GM23338 (cell line): ENCODE results near the gene PSMA2. TPM values are rescaled to one million over a fixed set of nuclear protein-coding genes. Genes with fewer than 3 reads are reported as not detected.

Experiments used
- ATAC-seq: fragments of 200-7000 bp; cut with Tn5 transposase; 3 replicates; pipeline ENCODE4 v1.9.1; 2020
- DNase-seq: peaks from one replicate; pipeline ENCODE4 v3.0.0-alpha.2; 2015; ENCODE audit warnings: low spot score
- H2AFZ ChIP-seq: fragments of 200-600 bp; sonication (generic); 2 replicates; pipeline ENCODE4 v1.8.0; 2016; ENCODE audit warnings: antibody characterized with exemption, mild to moderate bottlenecking, moderate library complexity
- H3F3A ChIP-seq: fragments of 200-600 bp; sonication (generic); replicated peaks from 2 replicates; pipeline ENCODE4 v1.8.0; 2017; ENCODE audit warnings: antibody characterized with exemption, mixed run types, low read depth
- H3K27ac ChIP-seq: fragments of 200-600 bp; sonication (generic); 2 replicates; pipeline ENCODE4 v1.6.1; 2016; ENCODE audit warnings: low read depth
- H3K27me3 ChIP-seq: fragments of 200-600 bp; sonication (generic); 2 replicates; pipeline ENCODE4 v1.8.0; 2016; ENCODE audit warnings: mild to moderate bottlenecking, mixed run types, moderate library complexity; ENCODE audit not compliant: insufficient read depth
- H3K36me3 ChIP-seq: fragments of 200-600 bp; sonication (generic); 2 replicates; pipeline ENCODE4 v1.8.0; 2016; ENCODE audit warnings: mild to moderate bottlenecking; ENCODE audit not compliant: insufficient read depth
- H3K4me1 ChIP-seq: fragments of 200-600 bp; sonication (generic); 2 replicates; pipeline ENCODE4 v1.8.0; 2016; ENCODE audit warnings: mild to moderate bottlenecking, moderate library complexity; ENCODE audit not compliant: insufficient read depth
- H3K4me2 ChIP-seq: fragments of 200-600 bp; sonication (generic); 2 replicates; pipeline ENCODE4 v1.7.1; 2017; ENCODE audit warnings: mixed run types
- H3K4me3 ChIP-seq: fragments of 200-600 bp; sonication (generic); 2 replicates; pipeline ENCODE4 v1.6.1; 2016; ENCODE audit warnings: mixed run types
- H3K79me2 ChIP-seq: fragments of 200-600 bp; sonication (generic); replicated peaks from 2 replicates; pipeline ENCODE4 v1.8.0; 2017; ENCODE audit warnings: mild to moderate bottlenecking; ENCODE audit not compliant: insufficient read depth
- H3K9me2 ChIP-seq: fragments of 200-600 bp; sonication (generic); 2 replicates; pipeline ENCODE4 v1.8.0; 2017; ENCODE audit not compliant: insufficient read depth
- H4K20me1 ChIP-seq: fragments of 200-600 bp; sonication (generic); replicated peaks from 2 replicates; pipeline ENCODE4 v1.8.0; 2017; ENCODE audit warnings: mild to moderate bottlenecking; ENCODE audit not compliant: insufficient read depth
- H3K27ac Mint-ChIP-seq: 2 replicates; pipeline ENCODE4 v1.8.0; 2020; ENCODE audit warnings: inconsistent platforms, mild to moderate bottlenecking, moderate library complexity, mixed read lengths
- H3K27me3 Mint-ChIP-seq: 3 replicates; pipeline ENCODE4 v1.8.0; 2022; ENCODE audit warnings: low read depth, mild to moderate bottlenecking, moderate library complexity, mixed read lengths, inconsistent platforms; ENCODE audit not compliant: insufficient read depth, poor library complexity
- H3K36me3 Mint-ChIP-seq: 3 replicates; pipeline ENCODE4 v1.8.0; 2021; ENCODE audit warnings: low read depth, mild to moderate bottlenecking, inconsistent platforms, moderate library complexity, mixed read lengths
- H3K4me1 Mint-ChIP-seq: 3 replicates; pipeline ENCODE4 v1.8.0; 2020; ENCODE audit warnings: mild to moderate bottlenecking, inconsistent platforms, mixed read lengths
- H3K4me3 Mint-ChIP-seq: 3 replicates; pipeline ENCODE4 v1.8.0; 2021; ENCODE audit warnings: moderate library complexity, mild to moderate bottlenecking, inconsistent platforms, mixed read lengths
- H3K9me3 Mint-ChIP-seq: 3 replicates; pipeline ENCODE4 v1.8.0; 2020; ENCODE audit warnings: moderate library complexity, mild to moderate bottlenecking, inconsistent platforms, mixed read lengths
- CREB1 ChIP-seq: fragments of 250-450 bp; sonication (Bioruptor Pico); IDR thresholded peaks from 2 replicates; pipeline ENCODE4 v1.5.0; 2020; ENCODE audit warnings: low read depth, mild to moderate bottlenecking, moderate library complexity
- ETS1 ChIP-seq: IDR thresholded peaks from 2 replicates; pipeline ENCODE4 v1.6.1; 2016; ENCODE audit warnings: antibody characterized with exemption
- EZH2 ChIP-seq: fragments of 200-600 bp; sonication (generic); IDR thresholded peaks from one replicate; pipeline ENCODE4 v1.8.0; 2017; ENCODE audit warnings: antibody characterized with exemption, mild to moderate bottlenecking, low read depth; ENCODE audit not compliant: unreplicated experiment
- EZH2phosphoT487 ChIP-seq: fragments of 200-600 bp; sonication (generic); IDR thresholded peaks from one replicate; pipeline ENCODE4 v1.8.1; 2018; ENCODE audit warnings: antibody characterized with exemption; ENCODE audit not compliant: unreplicated experiment
- JUNB ChIP-seq: IDR thresholded peaks from one replicate; pipeline ENCODE4 v1.6.1; 2016; ENCODE audit warnings: antibody characterized with exemption; ENCODE audit not compliant: unreplicated experiment
- NANOG ChIP-seq: IDR thresholded peaks from 2 replicates; pipeline ENCODE4 v1.6.1; 2016; ENCODE audit warnings: antibody characterized with exemption, borderline replicate concordance
- POLR2AphosphoS5 ChIP-seq: IDR thresholded peaks from 2 replicates; pipeline ENCODE4 v1.6.1; 2016; ENCODE audit warnings: antibody characterized with exemption, low read depth
- REST ChIP-seq: IDR thresholded peaks from one replicate; pipeline ENCODE4 v1.6.1; 2018; ENCODE audit warnings: antibody characterized with exemption; ENCODE audit not compliant: unreplicated experiment
- STAT1 ChIP-seq: IDR thresholded peaks from one replicate; pipeline ENCODE4 v1.6.1; 2016; ENCODE audit warnings: antibody characterized with exemption; ENCODE audit not compliant: unreplicated experiment
- ZNF114 ChIP-seq: fragments of 250-450 bp; sonication (Bioruptor Pico); IDR thresholded peaks from 2 replicates; pipeline ENCODE4 v1.5.0; 2020; ENCODE audit warnings: mild to moderate bottlenecking, moderate library complexity
- ZNF331 ChIP-seq: fragments of 250-450 bp; sonication (Bioruptor Pico); IDR thresholded peaks from 2 replicates; pipeline ENCODE4 v1.5.0; 2020; ENCODE audit warnings: low read depth, mild to moderate bottlenecking, moderate library complexity
- polyA plus RNA-seq: library from polyadenylated mRNA; unstranded; fragments of >200 nt; fragmentation: Nextera tagmentation; extraction: Ambion mirVana; gene quantifications from 2 replicates; pipeline ENCODE4 v1.2.1, GENCODE V29; 2016
- total RNA-seq: library from RNA; depleted of rRNA; stranded (reverse); fragments of >200 nt; shearing (Covaris generic); gene quantifications from 2 replicates; pipeline ENCODE4 v1.2.3, GENCODE V29; 2014
- TF ChIP-seq, protein P1 (sequence below), 2 experiments: fragments of 200-600 bp in 1 of 2; sonication (generic) in 1 of 2; conservative IDR thresholded peaks; 2 replicates each; pipeline versions ENCODE4 v1.5.1 to v1.6.1; 2016 to 2017; ENCODE audit warnings: antibody characterized with exemption in 2 of 2, low read depth in 2 of 2, mild to moderate bottlenecking in 2 of 2, moderate library complexity in 1 of 2
- TF ChIP-seq, protein P2 (sequence below): fragments of 250-450 bp; sonication (Bioruptor Pico); IDR thresholded peaks from 2 replicates; pipeline ENCODE4 v1.5.0; 2020; ENCODE audit warnings: mild to moderate bottlenecking, moderate library complexity

PSMA2 gene
- total and polyA plus RNA-seq, 2 experiments from 2014 or later, result 178 to 678 TPM

DNA sequence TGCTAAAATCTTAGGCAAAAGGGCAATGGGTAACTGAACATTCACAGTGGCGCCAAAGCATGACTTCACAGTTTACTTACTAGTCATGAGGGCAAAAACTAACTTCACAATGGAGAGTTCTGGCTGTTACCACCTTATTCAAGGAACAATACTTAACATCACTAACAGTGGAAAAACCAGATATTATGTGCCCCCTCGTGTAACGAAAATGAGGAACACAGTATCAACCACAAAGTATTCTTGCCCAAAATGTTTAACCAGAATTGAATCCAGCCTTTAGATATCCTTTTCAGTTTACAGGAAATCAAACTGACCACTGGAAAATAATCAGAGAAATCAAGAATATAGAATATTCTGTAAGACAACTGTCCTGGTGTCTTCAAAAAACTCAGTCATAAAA lies 29.6 kb downstream of the PSMA2 start:
- H3K9me3 Mint-ChIP-seq, result no peaks in the 10 kb centered on the region
- no peaks in the 10 kb centered on the region for H4K20me1 ChIP-seq
- DNase-seq (no peak), ATAC-seq (no peak)
- H3F3A ChIP-seq, result no peaks in the 10 kb centered on the region
- H3K9me2 ChIP-seq, result no peaks in the 10 kb centered on the region
- TF ChIP-seq REST (no peak), STAT1 (no peak), ZNF114 (CRISPR knock-in tag) (no peak), EZH2phosphoT487 (no peak), JUNB (no peak), CREB1 (no peak), EZH2 (no peak), ETS1 (no peak), POLR2AphosphoS5 (no peak), NANOG (no peak), ZNF331 (no peak)
- TF ChIP-seq, protein P1, sequence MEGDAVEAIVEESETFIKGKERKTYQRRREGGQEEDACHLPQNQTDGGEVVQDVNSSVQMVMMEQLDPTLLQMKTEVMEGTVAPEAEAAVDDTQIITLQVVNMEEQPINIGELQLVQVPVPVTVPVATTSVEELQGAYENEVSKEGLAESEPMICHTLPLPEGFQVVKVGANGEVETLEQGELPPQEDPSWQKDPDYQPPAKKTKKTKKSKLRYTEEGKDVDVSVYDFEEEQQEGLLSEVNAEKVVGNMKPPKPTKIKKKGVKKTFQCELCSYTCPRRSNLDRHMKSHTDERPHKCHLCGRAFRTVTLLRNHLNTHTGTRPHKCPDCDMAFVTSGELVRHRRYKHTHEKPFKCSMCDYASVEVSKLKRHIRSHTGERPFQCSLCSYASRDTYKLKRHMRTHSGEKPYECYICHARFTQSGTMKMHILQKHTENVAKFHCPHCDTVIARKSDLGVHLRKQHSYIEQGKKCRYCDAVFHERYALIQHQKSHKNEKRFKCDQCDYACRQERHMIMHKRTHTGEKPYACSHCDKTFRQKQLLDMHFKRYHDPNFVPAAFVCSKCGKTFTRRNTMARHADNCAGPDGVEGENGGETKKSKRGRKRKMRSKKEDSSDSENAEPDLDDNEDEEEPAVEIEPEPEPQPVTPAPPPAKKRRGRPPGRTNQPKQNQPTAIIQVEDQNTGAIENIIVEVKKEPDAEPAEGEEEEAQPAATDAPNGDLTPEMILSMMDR (conservative IDR thresholded peaks at IDR 0.05; ENCODE audit: low read depth in 2 of 2), result no peak
- TF ChIP-seq, protein P2, sequence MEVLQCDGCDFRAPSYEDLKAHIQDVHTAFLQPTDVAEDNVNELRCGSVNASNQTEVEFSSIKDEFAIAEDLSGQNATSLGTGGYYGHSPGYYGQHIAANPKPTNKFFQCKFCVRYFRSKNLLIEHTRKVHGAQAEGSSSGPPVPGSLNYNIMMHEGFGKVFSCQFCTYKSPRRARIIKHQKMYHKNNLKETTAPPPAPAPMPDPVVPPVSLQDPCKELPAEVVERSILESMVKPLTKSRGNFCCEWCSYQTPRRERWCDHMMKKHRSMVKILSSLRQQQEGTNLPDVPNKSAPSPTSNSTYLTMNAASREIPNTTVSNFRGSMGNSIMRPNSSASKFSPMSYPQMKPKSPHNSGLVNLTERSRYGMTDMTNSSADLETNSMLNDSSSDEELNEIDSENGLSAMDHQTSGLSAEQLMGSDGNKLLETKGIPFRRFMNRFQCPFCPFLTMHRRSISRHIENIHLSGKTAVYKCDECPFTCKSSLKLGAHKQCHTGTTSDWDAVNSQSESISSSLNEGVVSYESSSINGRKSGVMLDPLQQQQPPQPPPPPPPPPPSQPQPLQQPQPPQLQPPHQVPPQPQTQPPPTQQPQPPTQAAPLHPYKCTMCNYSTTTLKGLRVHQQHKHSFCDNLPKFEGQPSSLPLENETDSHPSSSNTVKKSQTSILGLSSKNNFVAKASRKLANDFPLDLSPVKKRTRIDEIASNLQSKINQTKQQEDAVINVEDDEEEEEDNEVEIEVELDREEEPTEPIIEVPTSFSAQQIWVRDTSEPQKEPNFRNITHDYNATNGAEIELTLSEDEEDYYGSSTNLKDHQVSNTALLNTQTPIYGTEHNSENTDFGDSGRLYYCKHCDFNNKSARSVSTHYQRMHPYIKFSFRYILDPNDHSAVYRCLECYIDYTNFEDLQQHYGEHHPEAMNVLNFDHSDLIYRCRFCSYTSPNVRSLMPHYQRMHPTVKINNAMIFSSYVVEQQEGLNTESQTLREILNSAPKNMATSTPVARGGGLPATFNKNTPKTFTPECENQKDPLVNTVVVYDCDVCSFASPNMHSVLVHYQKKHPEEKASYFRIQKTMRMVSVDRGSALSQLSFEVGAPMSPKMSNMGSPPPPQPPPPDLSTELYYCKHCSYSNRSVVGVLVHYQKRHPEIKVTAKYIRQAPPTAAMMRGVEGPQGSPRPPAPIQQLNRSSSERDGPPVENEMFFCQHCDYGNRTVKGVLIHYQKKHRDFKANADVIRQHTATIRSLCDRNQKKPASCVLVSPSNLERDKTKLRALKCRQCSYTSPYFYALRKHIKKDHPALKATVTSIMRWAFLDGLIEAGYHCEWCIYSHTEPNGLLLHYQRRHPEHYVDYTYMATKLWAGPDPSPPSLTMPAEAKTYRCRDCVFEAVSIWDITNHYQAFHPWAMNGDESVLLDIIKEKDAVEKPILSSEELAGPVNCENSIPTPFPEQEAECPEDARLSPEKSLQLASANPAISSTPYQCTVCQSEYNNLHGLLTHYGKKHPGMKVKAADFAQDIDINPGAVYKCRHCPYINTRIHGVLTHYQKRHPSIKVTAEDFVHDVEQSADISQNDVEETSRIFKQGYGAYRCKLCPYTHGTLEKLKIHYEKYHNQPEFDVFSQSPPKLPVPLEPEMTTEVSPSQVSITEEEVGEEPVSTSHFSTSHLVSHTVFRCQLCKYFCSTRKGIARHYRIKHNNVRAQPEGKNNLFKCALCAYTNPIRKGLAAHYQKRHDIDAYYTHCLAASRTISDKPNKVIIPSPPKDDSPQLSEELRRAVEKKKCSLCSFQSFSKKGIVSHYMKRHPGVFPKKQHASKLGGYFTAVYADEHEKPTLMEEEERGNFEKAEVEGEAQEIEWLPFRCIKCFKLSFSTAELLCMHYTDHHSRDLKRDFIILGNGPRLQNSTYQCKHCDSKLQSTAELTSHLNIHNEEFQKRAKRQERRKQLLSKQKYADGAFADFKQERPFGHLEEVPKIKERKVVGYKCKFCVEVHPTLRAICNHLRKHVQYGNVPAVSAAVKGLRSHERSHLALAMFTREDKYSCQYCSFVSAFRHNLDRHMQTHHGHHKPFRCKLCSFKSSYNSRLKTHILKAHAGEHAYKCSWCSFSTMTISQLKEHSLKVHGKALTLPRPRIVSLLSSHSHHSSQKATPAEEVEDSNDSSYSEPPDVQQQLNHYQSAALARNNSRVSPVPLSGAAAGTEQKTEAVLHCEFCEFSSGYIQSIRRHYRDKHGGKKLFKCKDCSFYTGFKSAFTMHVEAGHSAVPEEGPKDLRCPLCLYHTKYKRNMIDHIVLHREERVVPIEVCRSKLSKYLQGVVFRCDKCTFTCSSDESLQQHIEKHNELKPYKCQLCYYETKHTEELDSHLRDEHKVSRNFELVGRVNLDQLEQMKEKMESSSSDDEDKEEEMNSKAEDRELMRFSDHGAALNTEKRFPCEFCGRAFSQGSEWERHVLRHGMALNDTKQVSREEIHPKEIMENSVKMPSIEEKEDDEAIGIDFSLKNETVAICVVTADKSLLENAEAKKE (CRISPR knock-in tag), result no peak
- no peaks in the 10 kb centered on the region for H3K79me2 ChIP-seq
- peaks cover 1% of the 10 kb centered on the region for H3K27me3 Mint-ChIP-seq
- no peak overlapping the region for H3K27ac Mint-ChIP-seq
- H2AFZ ChIP-seq, result no peak overlapping the region
- H3K27ac ChIP-seq, result no peak overlapping the region
- no peaks in the 10 kb centered on the region for H3K4me1 ChIP-seq
- no peaks in the 10 kb centered on the region for H3K27me3 ChIP-seq
- H3K4me2 ChIP-seq, result no peak overlapping the region
- H3K36me3 Mint-ChIP-seq, result no peaks in the 10 kb centered on the region
- H3K4me1 Mint-ChIP-seq, result no peaks in the 10 kb centered on the region
- no peak overlapping the region for H3K4me3 ChIP-seq
- no peaks in the 10 kb centered on the region for H3K36me3 ChIP-seq
- H3K4me3 Mint-ChIP-seq, result no peak overlapping the region
